Right lobe of liver (tissue), 6 donors: Measurements from ENCODE around the gene HPSE2. TPM values are rescaled to one million over a fixed set of nuclear protein-coding genes. Genes with fewer than 3 reads are reported as not detected.

Source experiments
- ATAC-seq, 4 donors: fragments of 200-7000 bp; cut with Tn5 transposase; one replicate each; pipeline ENCODE4 v1.9.1; 2020; ENCODE audit warnings: mild to moderate bottlenecking in 4 of 4, moderate library complexity in 4 of 4
- DNase-seq, 3 donors: peaks; one replicate each; pipeline ENCODE4 v3.0.0-alpha.2; 2020
- H3K27ac ChIP-seq, 3 donors: fragments of 200-600 bp; one replicate each; pipeline ENCODE4 v1.8.0; 2022
- H3K27me3 ChIP-seq, 2 donors: fragments of 200-600 bp; one replicate each; pipeline ENCODE4 v1.8.0; 2022
- H3K36me3 ChIP-seq, 4 donors: fragments of 200-600 bp; sonication (generic) in 1 of 4; one replicate each; pipeline versions ENCODE4 v1.5.1 to v1.8.0; 2017 to 2022; ENCODE audit warnings: control low read depth in 1 of 4
- H3K4me1 ChIP-seq, 4 donors: fragments of 200-600 bp; sonication (generic) in 1 of 4; one replicate each; pipeline versions ENCODE4 v1.5.1 to v1.8.0; 2017 to 2022; ENCODE audit warnings: control low read depth in 1 of 4
- H3K4me3 ChIP-seq, 3 donors: fragments of 200-600 bp; one replicate each; pipeline ENCODE4 v1.8.0; 2022
- H3K9me3 ChIP-seq, 4 donors: fragments of 200-600 bp; sonication (generic) in 1 of 4; one replicate each; pipeline versions ENCODE4 v1.5.1 to v1.8.0; 2017 to 2022; ENCODE audit warnings: control low read depth in 1 of 4
- CTCF ChIP-seq, 4 donors: fragments of 200-600 bp in 3 of 4; fragments of 450-650 bp in 1 of 4; IDR thresholded peaks; one replicate each; pipeline versions ENCODE4 v1.5.1 to v1.8.0; 2016 to 2022; ENCODE audit warnings: antibody characterized with exemption in 4 of 4, mild to moderate bottlenecking in 2 of 4
- POLR2A ChIP-seq: fragments of 450-650 bp; IDR thresholded peaks from one replicate; pipeline ENCODE4 v1.6.1; 2017; ENCODE audit warnings: antibody characterized with exemption, mild to moderate bottlenecking
- WGBS: methylation state at CpG from one replicate; pipeline ENCODE4 v1.1.6; 2018; ENCODE audit warnings: low coverage, low lambda C conversion rate; ENCODE audit not compliant: insufficient coverage; ENCODE audit errors: missing lambda C conversion rate; 5-methylcytosine and 5-hydroxymethylcytosine counted together
- intact Hi-C, 2 donors: fragments of 100-400 bp; cut with DNase I; formaldehyde crosslinking; loops; one replicate each; pipeline versions ENCODE4 v1.11.2 to v1.14.1; 2022
- total RNA-seq, 6 experiments: library from RNA; depleted of rRNA in 2 of 6; stranded (reverse); fragments of >200 nt in 2 of 6; fragmentation: NEBNext Ultra II Directional in 3 of 6; extraction: Animal tissue kit (Norgen Biotek cat#: 25700) in 3 of 6; gene quantifications; one replicate each; pipeline versions ENCODE4 v1.1.0 to v1.2.4, GENCODE V29; 2016 to 2023
- donor health status: DM: no; HTN: yes; CAD: no.
- donor health status: DM: no; HTN: no; CAD: no.
- donor health status: DM: no; HTN: no; CAD: no.
- donor health status: DM: no; HTN: yes; CAD: no.
- donor health status: DM: no; HTN: yes; CAD: no.

Gene HPSE2
- total RNA-seq, 6 experiments from 2014 or later, result not detected

GRCh38 chr10:98613446-98613845, 622.2 kb downstream of the HPSE2 start:
- Histone ChIP-seq H3K4me3 (no peak overlapping the region), H3K27me3 (no peaks in the 10 kb centered on the region), H3K36me3 (no peaks in the 10 kb centered on the region), H3K27ac (no peak overlapping the region), H3K4me1 (no peaks in the 10 kb centered on the region), H3K9me3 (no peaks in the 10 kb centered on the region)
- intact Hi-C loops, result no loop called here
- whole genome bisulfite sequencing, result 60% methylated on average over 1 of the region's 1 CpG
- DNase-seq (no peak), ATAC-seq (no peak)
- TF ChIP-seq CTCF (IDR thresholded peaks at IDR 0.05) (no peak), POLR2A (no peak)

GRCh38 chr10:98611436-98611835, 624.2 kb downstream of the HPSE2 start:
- no peak overlapping the region for H3K4me3 ChIP-seq
- H3K36me3 ChIP-seq, result no peaks in the 10 kb centered on the region
- no peak for ATAC-seq
- H3K27ac ChIP-seq, result no peak overlapping the region
- TF ChIP-seq CTCF (IDR thresholded peaks at IDR 0.05) (no peak), POLR2A (no peak)
- 59% methylated on average over 2 of the region's 2 CpGs for WGBS
- H3K9me3 ChIP-seq, result no peaks in the 10 kb centered on the region
- no peak for DNase-seq
- no peaks in the 10 kb centered on the region for H3K27me3 ChIP-seq
- intact Hi-C loops, result no loop called here
- H3K4me1 ChIP-seq, result no peaks in the 10 kb centered on the region

- no peak overlapping the region for H3K27ac ChIP-seq
- DNase-seq (no peak), ATAC-seq (no peak)
- no peaks in the 10 kb centered on the region for H3K27me3 ChIP-seq
- TF ChIP-seq POLR2A (no peak), CTCF (IDR thresholded peaks at IDR 0.05) (no peak)
- no peaks in the 10 kb centered on the region for H3K9me3 ChIP-seq
- 65% methylated on average over 4 of the region's 5 CpGs for WGBS
- H3K4me3 ChIP-seq, result no peak overlapping the region
- no peaks in the 10 kb centered on the region for H3K36me3 ChIP-seq
- no peaks in the 10 kb centered on the region for H3K4me1 ChIP-seq
- intact Hi-C loops, result no loop called here
These were observed 624.8 kb downstream of the HPSE2 start for GRCh38 chr10:98610836-98611235.

GRCh38 chr10:98610301-98610700, 625.4 kb downstream of the HPSE2 start:
- DNase-seq (no peak), ATAC-seq (no peak)
- H3K4me3 ChIP-seq, result no peak overlapping the region
- no peaks in the 10 kb centered on the region for H3K36me3 ChIP-seq
- no peak overlapping the region for H3K27ac ChIP-seq
- H3K4me1 ChIP-seq, result no peaks in the 10 kb centered on the region
- intact Hi-C loops, result no loop called here
- no peaks in the 10 kb centered on the region for H3K9me3 ChIP-seq
- H3K27me3 ChIP-seq, result no peaks in the 10 kb centered on the region
- WGBS, result no CpG with 5 or more reads among the region's 1 CpG
- no peak for TF ChIP-seq POLR2A

GRCh38 chr10:98609265-98609664, 626.4 kb downstream of the HPSE2 start:
- no peaks in the 10 kb centered on the region for H3K27me3 ChIP-seq
- H3K9me3 ChIP-seq, result no peaks in the 10 kb centered on the region
- no peak for DNase-seq
- H3K27ac ChIP-seq, result no peak overlapping the region
- no peak for ATAC-seq
- no peaks in the 10 kb centered on the region for H3K4me1 ChIP-seq
- WGBS, result 74% methylated on average over 2 of the region's 2 CpGs
- H3K36me3 ChIP-seq, result no peaks in the 10 kb centered on the region
- intact Hi-C loops, result no loop called here
- H3K4me3 ChIP-seq, result no peak overlapping the region
- TF ChIP-seq CTCF (IDR thresholded peaks at IDR 0.05) (no peak), POLR2A (no peak)
